ENCODE results near the gene CNTNAP2.

- TF ChIP-seq CTCF (conservative IDR thresholded peaks at IDR 0.05 in 1 of 2, IDR thresholded peaks at IDR 0.05 in 1 of 2; ENCODE audit: low read depth in 1 of 2, low read length in 2 of 2) (no peak), EZH2 (IDR thresholded peaks at IDR 0.05; ENCODE audit: low read length, missing control alignments) (no peak)
These were observed 1594.8 kb downstream of the CNTNAP2 start for GRCh38 chr7:147711447-147711846.

Data from fibroblast of lung (primary cell).